Measurements from ENCODE around the gene RBM11. TPM values are rescaled to one million over a fixed set of nuclear protein-coding genes. Genes with fewer than 3 reads are reported as not detected.
A peak's percentile ranks its signal among the peaks of the same experiment; 100 is the strongest.

Gene RBM11
- polyA plus RNA-seq, 3 donors, result 3.1 to 4.2 (median 3.7) TPM

GRCh38 chr21:14262039-14262438 lies 46.1 kb downstream of the RBM11 start:
- DNase-seq (ENCODE audit: extremely low read depth in 1 of 11, low read depth in 9 of 11, low spot score in 4 of 11), result no peak

- no peak for DNase-seq (ENCODE audit: extremely low read depth in 1 of 11, low read depth in 9 of 11, low spot score in 4 of 11)
Observed at GRCh38 chr21:14263879-14264278, 47.9 kb downstream of the RBM11 start.

DNA sequence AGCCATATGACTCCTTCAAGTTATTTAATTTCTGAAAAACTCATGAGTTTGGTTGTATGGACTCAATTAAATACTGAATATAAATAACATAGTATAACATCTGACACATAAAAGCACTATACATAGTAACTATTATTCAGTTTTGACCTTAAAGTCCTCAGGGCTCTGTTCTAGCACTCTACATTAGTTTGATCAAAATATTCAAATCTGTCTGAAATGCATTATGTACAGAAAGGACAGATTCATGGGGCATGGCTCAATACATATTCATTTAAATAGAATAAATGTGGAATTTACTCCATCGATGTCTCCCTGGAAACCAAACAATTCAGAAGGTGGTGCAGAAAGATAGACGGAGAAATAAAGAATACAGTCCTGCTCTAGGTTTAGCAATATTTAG lies 49.1 kb downstream of the RBM11 start:
- no peak for DNase-seq (ENCODE audit: extremely low read depth in 1 of 11, low read depth in 9 of 11, low spot score in 4 of 11)

DNA sequence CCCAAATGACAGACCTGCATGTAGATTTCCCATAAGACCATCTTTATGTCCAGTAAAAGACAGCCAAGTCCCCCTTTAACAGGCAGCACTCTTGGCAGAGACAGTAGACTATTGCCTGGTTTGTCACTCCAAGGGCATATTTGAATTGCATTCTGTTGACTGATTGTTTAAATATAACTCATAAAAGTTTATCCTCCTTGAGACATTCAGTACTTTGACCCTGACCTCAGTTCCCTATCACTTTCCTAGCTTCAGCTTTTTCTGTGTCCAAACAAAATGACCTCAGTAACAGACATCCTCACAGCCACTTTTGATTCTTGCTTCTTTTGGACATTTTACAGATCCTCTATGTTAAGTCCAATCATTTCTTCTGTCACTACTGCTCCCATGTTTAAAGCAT lies 51.1 kb downstream of the RBM11 start:
- no peak for DNase-seq (ENCODE audit: extremely low read depth in 1 of 11, low read depth in 9 of 11, low spot score in 4 of 11)

DNA sequence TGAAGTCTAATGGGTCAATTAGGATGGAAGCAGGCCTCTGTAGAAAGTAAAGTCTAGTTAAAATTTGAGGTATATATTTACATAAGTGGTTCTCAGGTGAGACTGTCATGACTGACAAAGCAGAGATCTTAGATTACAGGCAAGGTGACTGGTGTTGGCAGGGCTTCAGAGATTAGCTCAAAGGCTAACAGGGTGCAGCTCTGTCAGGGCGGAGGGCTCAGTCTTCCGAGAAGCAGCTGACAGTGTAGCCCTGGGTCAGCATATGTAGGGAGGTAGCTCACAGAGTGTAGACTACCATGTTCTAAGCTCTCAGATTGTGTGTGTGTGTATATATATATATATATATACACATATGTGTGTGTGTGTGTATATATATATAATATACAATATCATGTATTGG lies 54.7 kb downstream of the RBM11 start:
- DNase-seq (ENCODE audit: extremely low read depth in 1 of 11, low read depth in 9 of 11, low spot score in 4 of 11), result no peak

DNA sequence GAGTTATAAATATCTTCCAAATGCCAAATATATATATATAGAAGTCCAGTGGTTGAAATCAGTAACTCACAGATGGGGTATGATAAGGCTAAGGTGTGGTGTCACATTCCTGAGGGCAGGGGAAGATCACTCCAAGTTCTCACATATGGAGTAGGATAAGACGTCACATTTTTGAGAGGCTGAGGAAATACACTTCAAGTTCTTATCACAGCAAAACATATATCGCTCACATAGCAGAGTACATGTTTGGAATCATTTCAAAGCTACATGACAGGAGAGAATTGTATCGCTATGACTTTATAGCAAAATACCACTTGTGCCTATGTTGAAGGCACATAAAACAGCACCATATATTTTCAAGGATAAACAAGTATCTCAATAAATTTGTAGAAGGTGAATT lies 55.1 kb downstream of the RBM11 start:
- DNase-seq (ENCODE audit: extremely low read depth in 1 of 11, low read depth in 9 of 11, low spot score in 4 of 11), result no peak

GRCh38 chr21:14271641-14272040 lies 55.7 kb downstream of the RBM11 start:
- no peak for DNase-seq (ENCODE audit: extremely low read depth in 1 of 11, low read depth in 9 of 11, low spot score in 4 of 11)

DNA sequence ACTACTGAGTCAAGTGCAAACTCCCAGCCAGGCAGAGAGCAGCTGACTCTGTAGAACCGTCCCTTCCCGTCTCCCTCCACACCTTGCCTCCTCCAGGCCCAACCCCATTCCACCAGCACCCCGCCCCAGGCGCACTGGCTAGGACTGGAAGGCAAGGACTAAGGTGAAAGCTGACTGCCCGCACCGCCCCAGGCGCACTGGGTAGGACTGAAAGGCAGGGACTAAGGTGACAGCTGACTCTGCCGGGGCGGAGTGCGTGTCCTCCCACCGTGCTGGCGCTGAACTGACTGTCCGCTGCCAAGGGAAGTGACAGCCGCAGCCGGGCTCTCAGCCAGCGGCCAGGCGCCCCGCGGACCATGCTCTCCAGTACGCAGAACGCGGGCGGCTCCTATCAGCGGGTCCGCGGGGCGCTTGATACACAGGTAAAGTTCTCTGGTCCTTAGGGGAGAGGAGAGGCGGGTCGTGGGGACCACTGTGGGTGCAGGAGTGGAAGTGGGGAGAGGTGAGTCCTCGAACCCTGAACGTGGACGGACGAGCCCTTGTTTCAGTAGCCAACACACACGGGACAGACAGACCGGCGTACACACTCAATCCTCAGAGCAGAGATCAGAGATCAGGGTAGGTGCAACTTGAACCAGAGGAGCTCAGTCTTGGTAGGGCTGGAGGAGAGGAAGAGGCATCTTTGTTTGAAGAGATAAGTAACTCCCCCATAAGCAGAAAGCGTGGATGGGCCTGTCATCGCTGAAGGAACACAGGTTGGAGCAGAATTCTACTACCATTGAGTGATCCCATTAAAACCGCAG lies 58.0 kb downstream of the RBM11 start:
- DNase-seq (ENCODE audit: extremely low read depth in 1 of 11, low read depth in 9 of 11, low spot score in 4 of 11), result peak in 2 of 11 donors; percentile 2 to 14

DNA sequence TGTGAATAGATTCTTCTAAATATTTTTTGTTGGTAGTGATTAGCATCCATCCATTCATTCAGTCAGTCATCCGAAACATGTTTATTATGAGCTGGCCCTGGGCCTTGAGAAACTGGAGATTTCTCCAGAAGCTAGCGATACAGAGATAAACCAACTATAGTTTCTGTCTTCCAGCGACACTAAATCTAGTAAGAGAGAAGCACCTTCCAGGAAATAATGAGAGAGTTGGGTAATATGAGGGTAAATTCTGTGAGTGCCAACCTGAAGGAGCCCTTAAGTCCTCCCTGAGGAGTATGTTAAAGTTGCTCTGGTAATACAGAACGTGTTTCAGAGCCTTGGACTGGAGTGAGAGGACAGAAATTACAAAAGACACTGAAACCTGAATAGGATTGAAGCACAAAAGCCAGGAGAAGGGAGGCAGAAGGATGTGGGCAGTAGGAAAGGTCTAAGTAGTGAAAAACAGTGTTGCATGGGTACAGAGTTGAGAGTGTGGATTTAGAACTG lies 59.8 kb downstream of the RBM11 start:
- DNase-seq (ENCODE audit: extremely low read depth in 1 of 11, low read depth in 9 of 11, low spot score in 4 of 11), result no peak

Other genes starting within 250 kb of the RBM11 start
- under 1 TPM; 0.16 to 0.68 (median 0.40) TPM for gene LIPI, start 5.2 kb upstream of the RBM11 start, polyA plus RNA-seq (ENCODE audit: insufficient read length in 3 of 3)
- gene HSPA13, start 167.0 kb downstream of the RBM11 start, polyA plus RNA-seq (ENCODE audit: insufficient read length in 3 of 3), result 10 to 100 TPM; 49.8 to 56.4 (median 52.9) TPM